ENCODE results near the gene CAV3. TPM values are rescaled to one million over a fixed set of nuclear protein-coding genes. Genes with fewer than 3 reads are reported as not detected.

Gene CAV3
- total and polyA plus RNA-seq, 2 donors (not counting 3 experiments of a cell fraction or from before 2014, with no cell fraction given): not detected

- no TSS peak for BruUV-seq (replicated peaks)
- FAIRE-seq (no peak), DNase-seq (ENCODE audit: low read depth, low spot score) (no peak)
- no peaks in the 10 kb centered on the region for H4K20me1 ChIP-seq (replicated peaks; ENCODE audit: control insufficient read depth, extremely low read depth, insufficient read depth, low read length)
- intact Hi-C loops (cut with micrococcal nuclease) (no loop called here), dilution Hi-C loops (cut with MboI; ENCODE audit: extremely low pct_ligation_motif_present, low sequenced_read_pairs) (no loop called here)
- no peak overlapping the region for H2AFZ ChIP-seq (ENCODE audit: low read depth, low read length)
- H3K27me3 ChIP-seq (ENCODE audit: control insufficient read depth in 2 of 2, insufficient read depth in 2 of 2, low read length in 2 of 2): no peaks in the 10 kb centered on the region
- H3K4me2 ChIP-seq (ENCODE audit: insufficient read depth, low read length): no peak overlapping the region
- ChIA-PET CTCF (interaction anchor here (0.5 kb wide), 1 partner anchor 11 kb away, joined by 3 read pairs; no protein-coding TSS in a partner anchor), POLR2A (no interaction called here)
- no peak overlapping the region for H3K9ac ChIP-seq (replicated peaks; ENCODE audit: extremely low read depth, insufficient read depth, low read length)
- peaks cover 12% of the 10 kb centered on the region for H3K4me1 ChIP-seq (ENCODE audit: control insufficient read depth, extremely low read depth, insufficient read depth, low read length)
- TF ChIP-seq POLR2A (IDR thresholded peaks at IDR 0.05; ENCODE audit: low read depth, low read length): no peak
- no peak for TF ChIP-seq MYC (IDR thresholded peaks at IDR 0.05; ENCODE audit: low read depth, low read length)
- TF ChIP-seq JUN (IDR thresholded peaks at IDR 0.05; ENCODE audit: borderline replicate concordance, insufficient read depth, insufficient read length, low read depth): no peak
- TF ChIP-seq POLR2AphosphoS5 (IDR thresholded peaks at IDR 0.05; ENCODE audit: insufficient read depth, low read depth, low read length): no peak
- no peak for TF ChIP-seq GATA2 (IDR thresholded peaks at IDR 0.05; ENCODE audit: insufficient read depth, insufficient read length, low read depth, low read length)
- TF ChIP-seq EZH2 (IDR thresholded peaks at IDR 0.05; ENCODE audit: borderline replicate concordance, low read depth, low read length, severe bottlenecking): no peak
- no peak for TF ChIP-seq FOS (IDR thresholded peaks at IDR 0.05; ENCODE audit: borderline replicate concordance, insufficient read depth, low read length)
- TF ChIP-seq, protein P1, sequence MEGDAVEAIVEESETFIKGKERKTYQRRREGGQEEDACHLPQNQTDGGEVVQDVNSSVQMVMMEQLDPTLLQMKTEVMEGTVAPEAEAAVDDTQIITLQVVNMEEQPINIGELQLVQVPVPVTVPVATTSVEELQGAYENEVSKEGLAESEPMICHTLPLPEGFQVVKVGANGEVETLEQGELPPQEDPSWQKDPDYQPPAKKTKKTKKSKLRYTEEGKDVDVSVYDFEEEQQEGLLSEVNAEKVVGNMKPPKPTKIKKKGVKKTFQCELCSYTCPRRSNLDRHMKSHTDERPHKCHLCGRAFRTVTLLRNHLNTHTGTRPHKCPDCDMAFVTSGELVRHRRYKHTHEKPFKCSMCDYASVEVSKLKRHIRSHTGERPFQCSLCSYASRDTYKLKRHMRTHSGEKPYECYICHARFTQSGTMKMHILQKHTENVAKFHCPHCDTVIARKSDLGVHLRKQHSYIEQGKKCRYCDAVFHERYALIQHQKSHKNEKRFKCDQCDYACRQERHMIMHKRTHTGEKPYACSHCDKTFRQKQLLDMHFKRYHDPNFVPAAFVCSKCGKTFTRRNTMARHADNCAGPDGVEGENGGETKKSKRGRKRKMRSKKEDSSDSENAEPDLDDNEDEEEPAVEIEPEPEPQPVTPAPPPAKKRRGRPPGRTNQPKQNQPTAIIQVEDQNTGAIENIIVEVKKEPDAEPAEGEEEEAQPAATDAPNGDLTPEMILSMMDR (IDR thresholded peaks at IDR 0.05; ENCODE audit: extremely low read depth in 1 of 2, insufficient read depth in 1 of 2, low read depth in 1 of 2, low read length in 2 of 2): no peak
- TF ChIP-seq MAX (IDR thresholded peaks at IDR 0.05; ENCODE audit: insufficient read depth, insufficient read length): no peak
- H3K36me3 ChIP-seq (ENCODE audit: control insufficient read depth in 2 of 2, extremely low read depth in 1 of 2, insufficient read depth in 2 of 2, low read length in 2 of 2): no peaks in the 10 kb centered on the region
- no peak overlapping the region for H3K27ac ChIP-seq (ENCODE audit: insufficient read depth, low read depth, low read length)
- no peaks in the 10 kb centered on the region for H3K9me3 ChIP-seq (replicated peaks; ENCODE audit: control insufficient read depth, insufficient read depth, low read length)
- H3K9me1 ChIP-seq (replicated peaks; ENCODE audit: control insufficient read depth, extremely low read depth, insufficient read depth, low read length): no peaks in the 10 kb centered on the region
- H3K79me2 ChIP-seq (ENCODE audit: control insufficient read depth, insufficient read depth, low read length): no peaks in the 10 kb centered on the region
- H3K4me3 ChIP-seq (replicated peaks in 1 of 3; ENCODE audit: insufficient read depth in 1 of 3, low read depth in 1 of 3, low read length in 3 of 3): no peak overlapping the region
Measured at GRCh38 chr3:8736436-8736835, 2.8 kb downstream of the CAV3 start.
